HL-60 (cell line): Measurements from ENCODE around the gene MORC3.
A peak's percentile ranks its signal among the peaks of the same experiment; 100 is the strongest.
"Not testable (repeated sequence)": the region's sequence is repeated elsewhere in the genome, so short reads cannot be mapped to it uniquely, and the experiment has no call there.

ENCODE experiments used
- DNase-seq, 2 experiments: peaks; one replicate each; pipeline ENCODE4 v3.0.0-alpha.2; 2010 to 2020; ENCODE audit warnings: low read depth in 1 of 2, low spot score in 1 of 2
- H3K27ac ChIP-seq: fragments of 250-450 bp; sonication (Bioruptor Pico); replicated peaks from 2 replicates; pipeline ENCODE4 v1.5.1; 2020; ENCODE audit warnings: mild to moderate bottlenecking, moderate library complexity
- H3K27me3 ChIP-seq: fragments of 250-450 bp; sonication (Bioruptor Pico); 2 replicates; pipeline ENCODE4 v1.5.1; 2021; ENCODE audit warnings: mild to moderate bottlenecking, moderate library complexity; ENCODE audit not compliant: insufficient read depth, poor library complexity, severe bottlenecking
- H3K4me3 ChIP-seq: replicated peaks from 2 replicates; pipeline ENCODE4 v1.5.1; 2011; ENCODE audit warnings: mild to moderate bottlenecking, control low read depth, low read length; ENCODE audit not compliant: insufficient read depth
- CTCF ChIP-seq: IDR thresholded peaks from one replicate; pipeline ENCODE4 v1.5.1; 2011; ENCODE audit warnings: low read length, control low read depth, inconsistent platforms; ENCODE audit not compliant: insufficient read depth
- GABPA ChIP-seq: IDR thresholded peaks from 2 replicates; pipeline ENCODE4 v1.6.1; 2012; ENCODE audit warnings: low read depth
- POLR2AphosphoS5 ChIP-seq: IDR thresholded peaks from 2 replicates; pipeline ENCODE4 v1.6.1; 2012; ENCODE audit warnings: low read depth
- REST ChIP-seq: IDR thresholded peaks from 2 replicates; pipeline ENCODE4 v1.6.1; 2012; ENCODE audit warnings: low read depth; ENCODE audit not compliant: insufficient replicate concordance
- SPI1 ChIP-seq: IDR thresholded peaks from 2 replicates; pipeline ENCODE4 v1.6.1; 2012; ENCODE audit warnings: low read depth, mild to moderate bottlenecking, borderline replicate concordance

Gene MORC3

GRCh38 chr21:36330904-36331303, 10.9 kb downstream of the MORC3 start:
- Histone ChIP-seq H3K27me3 (no peaks in the 10 kb centered on the region), H3K4me3 (no peak overlapping the region), H3K27ac (no peak overlapping the region)
- TF ChIP-seq CTCF: peak; percentile 77
- TF ChIP-seq SPI1: no peak
- DNase-seq: peak in 1 of 2 experiments; percentile 50

GRCh38 chr21:36337099-36337509, 17.1 kb downstream of the MORC3 start:
- H3K4me3 ChIP-seq: no peak overlapping the region
- DNase-seq: no peak
- H3K27ac ChIP-seq: no peak overlapping the region
- no peaks in the 10 kb centered on the region for H3K27me3 ChIP-seq
- TF ChIP-seq POLR2AphosphoS5 (no peak), REST (no peak), CTCF (no peak), GABPA (no peak), SPI1 (no peak)

GRCh38 chr21:36338975-36339374, 19.0 kb downstream of the MORC3 start:
- no peak for DNase-seq
- H3K4me3 ChIP-seq: no peak overlapping the region
- H3K27me3 ChIP-seq: no peaks in the 10 kb centered on the region
- H3K27ac ChIP-seq: no peak overlapping the region
- TF ChIP-seq SPI1: no peak
- TF ChIP-seq CTCF: no peak
- TF ChIP-seq GABPA: no peak
- no peak for TF ChIP-seq REST
- no peak for TF ChIP-seq POLR2AphosphoS5

- H3K27me3 ChIP-seq: not testable (repeated sequence)
Measured at GRCh38 chr21:36342581-36342980, 22.6 kb downstream of the MORC3 start.

More at GRCh38 chr21:36342581-36342980, 22.6 kb downstream of the MORC3 start:
- H3K4me3 ChIP-seq, H3K27ac ChIP-seq, DNase-seq: not testable (repeated sequence)
